AG04449 (cell line): ENCODE data around the gene ERGIC1.
"Not testable (repeated sequence)": the region's sequence is repeated elsewhere in the genome, so short reads cannot be mapped to it uniquely, and the experiment has no call there.

Source experiments
- CTCF ChIA-PET: fragments of 350-600 bp; formaldehyde crosslinking; extraction: SDS; loops from one replicate; lab custom pipeline; 2021; ENCODE audit warnings: antibody characterized with exemption; lab: Yijun Ruan, JAX
- POLR2A ChIA-PET: fragments of 400-600, 350-600 bp; formaldehyde crosslinking; extraction: SDS; loops from one replicate; lab custom pipeline; 2020; ENCODE audit warnings: antibody characterized with exemption, inconsistent platforms; lab: Yijun Ruan, JAX
- DNase-seq: peaks from one replicate; pipeline ENCODE4 v3.0.0-alpha.2; 2010; ENCODE audit warnings: low read depth, low spot score
- H3K4me3 ChIP-seq: 2 replicates; pipeline ENCODE4 v1.5.1; 2011; ENCODE audit warnings: low read depth, mild to moderate bottlenecking, control low read depth, low read length
- TF ChIP-seq, protein P1 (sequence below): IDR thresholded peaks from one replicate; pipeline ENCODE4 v1.5.1; 2011; ENCODE audit warnings: mild to moderate bottlenecking, moderate library complexity, low read length, control low read depth, inconsistent platforms; ENCODE audit not compliant: insufficient read depth; ENCODE audit errors: missing control alignments

The ERGIC1 gene, protein sequence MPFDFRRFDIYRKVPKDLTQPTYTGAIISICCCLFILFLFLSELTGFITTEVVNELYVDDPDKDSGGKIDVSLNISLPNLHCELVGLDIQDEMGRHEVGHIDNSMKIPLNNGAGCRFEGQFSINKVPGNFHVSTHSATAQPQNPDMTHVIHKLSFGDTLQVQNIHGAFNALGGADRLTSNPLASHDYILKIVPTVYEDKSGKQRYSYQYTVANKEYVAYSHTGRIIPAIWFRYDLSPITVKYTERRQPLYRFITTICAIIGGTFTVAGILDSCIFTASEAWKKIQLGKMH

DNA sequence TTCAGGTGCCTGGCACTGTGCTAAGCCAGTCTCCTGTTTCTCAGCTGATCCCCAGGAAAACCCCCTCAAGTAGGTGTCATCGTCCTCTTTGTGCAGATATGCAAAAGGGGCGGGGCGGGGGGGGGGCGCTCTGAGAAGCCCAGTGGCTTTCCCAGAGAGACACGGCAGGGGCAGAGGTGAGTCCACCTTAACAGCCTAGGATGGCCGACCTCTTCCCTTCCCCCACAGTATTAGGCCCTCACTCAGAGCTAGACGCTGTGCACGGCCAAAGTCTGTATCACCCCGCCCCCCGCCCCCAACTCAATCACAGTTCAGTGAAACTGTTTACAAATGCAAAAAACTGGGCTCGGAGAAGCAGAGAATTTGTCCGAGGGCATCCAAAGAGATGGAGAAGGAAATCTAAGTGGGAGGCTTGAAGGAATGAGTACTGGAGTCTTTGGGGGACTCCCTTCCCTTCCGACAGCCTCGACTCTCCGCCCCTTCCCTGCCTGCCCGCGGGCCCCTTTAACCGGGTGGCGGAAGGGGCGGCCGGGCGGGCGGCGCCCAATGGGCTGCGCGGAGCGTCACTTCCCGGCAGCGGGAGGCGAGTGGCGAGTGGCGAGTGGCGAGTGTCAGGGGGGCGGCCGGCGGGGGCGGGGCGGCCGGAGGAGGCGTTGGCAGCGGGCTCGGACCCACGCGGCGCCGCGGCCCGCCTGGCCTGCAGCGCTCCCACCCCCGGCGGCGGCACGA is at the start of gene ERGIC1:
ERGIC1 (plus strand) TSS at position 566 of the 729 bp plus-strand sequence; CDS start at position 729, 163 bp downstream.
- CTCF ChIA-PET, result interaction anchor here (1.5 kb wide), 1 partner anchor 25 kb away, joined by 3 read pairs; no protein-coding TSS in a partner anchor
- TF ChIP-seq, protein P1, sequence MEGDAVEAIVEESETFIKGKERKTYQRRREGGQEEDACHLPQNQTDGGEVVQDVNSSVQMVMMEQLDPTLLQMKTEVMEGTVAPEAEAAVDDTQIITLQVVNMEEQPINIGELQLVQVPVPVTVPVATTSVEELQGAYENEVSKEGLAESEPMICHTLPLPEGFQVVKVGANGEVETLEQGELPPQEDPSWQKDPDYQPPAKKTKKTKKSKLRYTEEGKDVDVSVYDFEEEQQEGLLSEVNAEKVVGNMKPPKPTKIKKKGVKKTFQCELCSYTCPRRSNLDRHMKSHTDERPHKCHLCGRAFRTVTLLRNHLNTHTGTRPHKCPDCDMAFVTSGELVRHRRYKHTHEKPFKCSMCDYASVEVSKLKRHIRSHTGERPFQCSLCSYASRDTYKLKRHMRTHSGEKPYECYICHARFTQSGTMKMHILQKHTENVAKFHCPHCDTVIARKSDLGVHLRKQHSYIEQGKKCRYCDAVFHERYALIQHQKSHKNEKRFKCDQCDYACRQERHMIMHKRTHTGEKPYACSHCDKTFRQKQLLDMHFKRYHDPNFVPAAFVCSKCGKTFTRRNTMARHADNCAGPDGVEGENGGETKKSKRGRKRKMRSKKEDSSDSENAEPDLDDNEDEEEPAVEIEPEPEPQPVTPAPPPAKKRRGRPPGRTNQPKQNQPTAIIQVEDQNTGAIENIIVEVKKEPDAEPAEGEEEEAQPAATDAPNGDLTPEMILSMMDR, result no peak
- peak within 1 kb of the TSS; percentile 91 for H3K4me3 ChIP-seq
- POLR2A ChIA-PET, result interaction anchor here (1.5 kb wide), 1 partner anchor 61 kb away, joined by 4 read pairs; no protein-coding TSS in a partner anchor
- DNase-seq, result no peak

DNA sequence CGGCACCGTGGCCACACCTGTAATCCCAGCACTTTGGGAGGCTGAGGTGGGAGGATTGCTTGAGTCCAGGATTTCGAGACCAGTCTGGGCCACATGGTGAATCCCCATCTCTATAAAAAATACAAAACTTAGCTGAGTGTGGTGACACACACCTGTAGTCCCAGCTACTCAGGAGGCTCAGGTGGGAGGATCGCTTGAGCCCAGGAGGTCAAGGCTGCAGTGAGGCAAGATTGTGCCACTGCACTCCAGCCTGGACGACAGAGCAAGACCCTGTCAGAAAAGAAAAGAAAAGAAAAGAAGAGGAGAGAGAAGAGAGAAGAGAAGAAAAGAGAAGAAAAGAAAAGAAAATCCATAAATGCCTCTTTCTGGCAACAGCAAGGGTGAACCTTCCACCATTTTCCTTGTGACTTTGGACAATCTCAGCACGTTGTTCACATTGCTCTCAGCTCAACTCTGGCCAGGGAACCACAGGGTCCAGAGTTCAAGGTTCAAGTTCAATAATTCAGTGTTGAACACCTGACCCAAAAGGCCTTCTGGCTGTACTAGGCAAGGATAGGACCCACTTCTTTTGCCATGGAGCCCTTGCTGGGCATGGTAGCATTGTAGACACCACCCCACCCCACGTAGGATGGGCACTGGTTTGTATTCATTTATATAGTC is 48.5 kb upstream of the ERGIC1 start:
- H3K4me3 ChIP-seq, result no peak overlapping the region
- CTCF ChIA-PET, result interaction anchor here (1.2 kb wide), 1 partner anchor 13 kb away, joined by 4 read pairs; no protein-coding TSS in a partner anchor
- POLR2A ChIA-PET, result no interaction called here
- DNase-seq, result no peak
- TF ChIP-seq, protein P1, result no peak

DNA sequence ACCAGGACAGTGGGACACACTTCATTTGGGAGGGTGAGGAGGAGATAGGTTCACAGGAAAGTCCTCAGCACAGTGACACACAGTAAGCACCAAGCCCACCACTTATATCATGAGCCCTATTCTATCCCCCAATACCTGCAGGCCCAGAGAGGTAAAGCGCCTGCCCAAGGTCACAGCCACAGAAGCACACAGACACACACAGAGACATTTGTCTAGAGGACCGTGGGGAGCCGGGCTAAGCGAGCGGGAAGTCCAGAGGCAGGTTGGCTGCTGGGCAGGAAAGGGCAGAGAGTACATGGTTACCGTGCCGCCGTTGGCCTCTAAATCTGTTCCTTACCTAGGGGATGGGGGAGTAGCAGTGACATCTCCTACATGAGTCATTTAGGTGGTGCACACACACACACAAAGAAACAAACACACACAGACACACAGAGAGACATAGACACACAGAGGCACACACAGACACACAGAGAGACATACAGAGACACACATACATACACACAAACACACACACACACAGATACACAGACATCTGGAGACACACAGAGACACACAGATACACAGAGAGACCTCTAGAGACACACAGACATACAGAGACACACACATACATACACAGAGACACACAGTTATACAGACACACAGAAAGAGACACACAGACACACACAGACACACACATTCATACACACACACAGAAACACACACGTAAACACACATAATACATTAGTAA is 47.2 kb upstream of the ERGIC1 start:
- TF ChIP-seq, protein P1, result no peak
- CTCF ChIA-PET, result interaction anchor here (1.1 to 1.2 kb wide), 3 partner anchors 8 to 15 kb away, joined by 3 read pairs; no protein-coding TSS in a partner anchor
- POLR2A ChIA-PET, result interaction anchor here (1.2 kb wide), 1 partner anchor 16 kb away, joined by 4 read pairs; the partner anchor contains the start of gene DUSP1
- DNase-seq, result no peak
- no peak overlapping the region for H3K4me3 ChIP-seq

DNA sequence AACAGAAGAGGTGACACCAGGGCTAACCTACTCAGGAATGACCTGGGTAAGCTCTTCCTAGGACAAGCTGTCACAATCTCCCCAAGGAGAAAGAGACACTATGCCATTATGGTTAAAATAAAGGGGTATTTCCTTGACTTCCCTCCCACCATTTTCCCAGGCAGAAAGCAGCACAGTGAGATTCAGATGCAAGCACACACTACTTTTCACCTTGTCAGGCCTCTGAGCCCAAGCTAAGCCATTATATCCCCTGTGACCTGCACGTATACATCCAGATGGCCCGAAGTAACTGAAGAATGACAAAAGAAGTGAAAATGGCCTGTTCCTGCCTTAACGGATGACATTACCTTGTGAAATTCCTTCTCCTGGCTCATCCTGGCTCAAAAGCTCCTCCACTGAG is 46.5 kb upstream of the ERGIC1 start:
- DNase-seq, H3K4me3 ChIP-seq: not testable (repeated sequence)
- CTCF ChIA-PET, result interaction anchor here (1.1 to 1.2 kb wide), 3 partner anchors 8 to 15 kb away, joined by 3 read pairs; no protein-coding TSS in a partner anchor
- POLR2A ChIA-PET, result interaction anchor here (1.2 kb wide), 1 partner anchor 16 kb away, joined by 4 read pairs; the partner anchor contains the start of gene DUSP1

DNA sequence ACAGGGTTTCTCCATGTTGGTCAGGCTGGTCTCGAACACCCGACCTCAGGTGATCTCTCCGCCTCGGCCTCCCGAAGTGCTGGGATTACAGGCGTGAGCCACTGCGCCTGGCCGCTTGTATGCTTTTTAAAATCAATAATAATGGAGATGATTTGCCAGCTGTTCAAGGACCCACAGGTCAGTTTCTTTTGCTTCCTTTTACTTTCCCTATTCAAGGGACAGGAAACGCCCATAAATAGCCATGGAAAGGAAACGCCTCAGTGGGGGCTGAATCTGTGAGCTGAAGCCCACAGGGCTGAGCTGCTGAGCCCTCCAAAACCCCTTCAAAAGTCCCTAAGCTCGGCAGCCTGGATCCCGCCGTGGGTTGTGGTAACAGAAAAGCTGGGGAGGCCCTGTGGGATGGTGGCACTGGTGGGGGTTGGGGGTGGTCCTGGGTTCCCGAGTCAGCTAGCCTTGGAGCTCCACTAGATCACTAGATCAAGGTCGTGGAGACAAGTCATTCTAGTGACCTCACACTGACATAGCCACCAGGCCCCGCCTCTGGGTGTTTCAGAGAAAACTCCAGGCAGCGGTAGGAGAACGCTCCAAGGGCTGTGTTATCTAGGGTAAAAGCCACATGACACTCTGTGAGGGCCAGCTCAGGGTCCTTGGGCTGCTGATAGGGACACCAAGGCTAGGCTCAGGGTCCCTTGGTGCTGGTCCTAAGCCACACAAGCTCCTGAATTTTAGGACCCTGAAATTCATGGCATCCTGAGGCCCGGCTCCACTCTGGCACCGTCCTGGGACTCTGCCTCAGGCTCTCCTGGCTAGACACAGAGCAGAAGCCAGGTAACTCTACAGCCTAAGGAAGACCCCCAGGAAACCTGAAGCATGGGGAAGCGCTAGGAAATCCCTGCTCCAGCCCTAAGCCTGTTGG is 45.0 kb upstream of the ERGIC1 start:
- ChIA-PET CTCF (interaction anchor here (0.7 to 2.1 kb wide), 4 partner anchors 11 to 72 kb away, joined by 3 to 5 read pairs (median 5); no protein-coding TSS in a partner anchor), POLR2A (interaction anchor here (7.7 kb wide), 1 partner anchor 18 kb away, joined by 78 read pairs; the partner anchor contains the start of gene DUSP1)
- TF ChIP-seq, protein P1, result no peak
- no peak overlapping the region for H3K4me3 ChIP-seq
- no peak for DNase-seq
